GM12864 (cell line): ENCODE measurements around the gene F13B.
"Not testable (repeated sequence)": the region's sequence is repeated elsewhere in the genome, so short reads cannot be mapped to it uniquely, and the experiment has no call there.

Experiments used
- DNase-seq: peaks from one replicate; pipeline ENCODE4 v3.0.0-alpha.2; 2011; ENCODE audit warnings: low read depth
- H3K4me3 ChIP-seq: 2 replicates; pipeline ENCODE4 v1.5.1; 2011; ENCODE audit warnings: mild to moderate bottlenecking, low read depth, low read length, control low read depth
- CTCF ChIP-seq: IDR thresholded peaks from 2 replicates; pipeline ENCODE4 v1.5.1; 2011; ENCODE audit warnings: low read depth, mild to moderate bottlenecking, moderate library complexity, low read length, control low read depth, inconsistent platforms; ENCODE audit errors: missing control alignments

Gene F13B

GRCh38 chr1:197049100-197049499, 18.0 kb downstream of the F13B start:
- no peak overlapping the region for H3K4me3 ChIP-seq
- DNase-seq, result no peak
- TF ChIP-seq CTCF, result no peak

- no peak overlapping the region for H3K4me3 ChIP-seq
- TF ChIP-seq CTCF, result no peak
- no peak for DNase-seq
Observed at GRCh38 chr1:197042676-197043341, 24.3 kb downstream of the F13B start.

- H3K4me3 ChIP-seq, result no peak overlapping the region
Observed at GRCh38 chr1:197041486-197042353, 25.3 kb downstream of the F13B start.

GRCh38 chr1:197036861-197037260, 30.2 kb downstream of the F13B start:
- no peak for DNase-seq
- no peak overlapping the region for H3K4me3 ChIP-seq
- no peak for TF ChIP-seq CTCF

More at GRCh38 chr1:197041486-197042353, 25.3 kb downstream of the F13B start:
- no peak for DNase-seq
- no peak for TF ChIP-seq CTCF

- not testable (repeated sequence) for DNase-seq, H3K4me3 ChIP-seq
Observed at GRCh38 chr1:197034631-197035339, 32.3 kb downstream of the F13B start.

- no peak overlapping the region for H3K4me3 ChIP-seq
- no peak for TF ChIP-seq CTCF
- no peak for DNase-seq
Observed at GRCh38 chr1:197029749-197030148, 37.3 kb downstream of the F13B start.

GRCh38 chr1:197027359-197027758, 39.7 kb downstream of the F13B start:
- no peak for TF ChIP-seq CTCF
- no peak for DNase-seq
- no peak overlapping the region for H3K4me3 ChIP-seq
